Stimulated activated naive CD8-positive, alpha-beta T cell treated with anti-CD3 and anti-CD28 coated beads, Interleukin-15, Interleukin-2, amounts not matched to agents 100 ng/mL and 50 ng/mL, for 24 hours (primary cell): ENCODE data around the gene LAMA2.

Experiments
- H3K27ac Mint-ChIP-seq: one replicate; pipeline ENCODE4 v1.8.0; 2021; ENCODE audit warnings: mild to moderate bottlenecking, mixed read lengths
- H3K27me3 Mint-ChIP-seq: one replicate; pipeline ENCODE4 v1.8.0; 2021; ENCODE audit warnings: mixed read lengths
- H3K36me3 Mint-ChIP-seq: one replicate; pipeline ENCODE4 v1.8.0; 2021; ENCODE audit warnings: low read depth, mixed read lengths
- H3K4me1 Mint-ChIP-seq: one replicate; pipeline ENCODE4 v1.8.0; 2021; ENCODE audit warnings: low read depth, mixed read lengths
- H3K4me3 Mint-ChIP-seq: one replicate; pipeline ENCODE4 v1.8.0; 2021; ENCODE audit warnings: mild to moderate bottlenecking, mixed read lengths
- H3K9me3 Mint-ChIP-seq: one replicate; pipeline ENCODE4 v1.8.0; 2021; ENCODE audit warnings: mixed read lengths

LAMA2 gene

DNA sequence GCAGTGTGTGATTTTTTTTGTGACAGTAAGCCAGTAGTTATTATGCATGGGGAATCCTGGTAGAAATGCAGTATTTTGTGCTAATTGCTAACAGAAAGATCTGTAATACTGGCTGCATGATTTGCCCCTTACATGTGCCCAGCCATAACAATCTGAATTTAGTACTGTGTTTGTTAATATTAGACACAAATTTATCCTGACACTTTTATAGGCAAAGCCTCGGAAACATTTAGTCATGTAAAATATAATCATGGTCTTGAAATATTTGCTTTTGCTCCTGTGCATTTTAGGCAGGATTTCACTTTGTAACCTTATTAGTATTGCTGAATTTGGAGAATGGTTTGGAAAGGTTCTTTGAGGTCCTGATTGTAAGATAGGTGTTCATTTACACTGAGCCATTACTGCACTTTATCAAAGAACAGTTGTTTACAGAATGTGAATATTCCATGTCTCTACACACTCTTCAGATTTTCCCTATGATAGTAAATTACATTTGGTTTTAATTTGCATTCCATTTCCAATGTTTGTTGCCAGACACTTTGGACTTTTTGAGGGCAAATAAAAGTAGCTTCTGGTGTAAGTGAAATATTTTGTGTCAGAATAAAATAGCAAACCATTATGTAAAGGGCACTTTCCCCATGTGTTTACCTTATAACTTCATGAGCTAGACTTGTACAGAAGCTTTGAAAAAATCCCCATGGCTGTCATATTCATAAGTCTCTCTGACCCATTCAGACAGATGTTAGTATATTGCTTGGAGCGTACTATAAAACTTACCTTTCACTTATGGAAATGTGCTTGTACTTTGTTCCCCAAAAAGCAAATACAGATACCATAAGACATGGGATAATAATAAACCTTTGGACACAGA, 477.1 kb downstream of the LAMA2 start:
- Mint-ChIP-seq H3K4me1 (peaks cover 3% of the 10 kb centered on the region), H3K4me3 (no peak overlapping the region), H3K27ac (no peak overlapping the region), H3K9me3 (no peaks in the 10 kb centered on the region), H3K36me3 (no peaks in the 10 kb centered on the region), H3K27me3 (peaks cover 26% of the 10 kb centered on the region)

DNA sequence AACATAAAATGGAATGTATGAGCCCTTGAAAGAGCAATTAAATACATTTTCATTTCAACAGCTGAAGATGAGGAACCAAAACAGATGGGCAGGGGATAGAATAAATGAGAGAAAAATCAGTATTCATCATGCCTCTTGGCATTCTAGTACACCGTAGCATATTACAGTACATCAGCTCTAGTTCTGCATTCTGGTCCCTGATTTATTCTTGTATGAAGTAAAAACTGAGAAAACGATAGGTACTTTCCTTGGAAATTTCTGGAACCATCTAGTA, 477.7 kb downstream of the LAMA2 start:
- H3K27me3 Mint-ChIP-seq: peaks cover 26% of the 10 kb centered on the region
- no peak overlapping the region for H3K4me3 Mint-ChIP-seq
- no peaks in the 10 kb centered on the region for H3K36me3 Mint-ChIP-seq
- H3K27ac Mint-ChIP-seq: no peak overlapping the region
- no peaks in the 10 kb centered on the region for H3K9me3 Mint-ChIP-seq
- peaks cover 3% of the 10 kb centered on the region for H3K4me1 Mint-ChIP-seq

DNA sequence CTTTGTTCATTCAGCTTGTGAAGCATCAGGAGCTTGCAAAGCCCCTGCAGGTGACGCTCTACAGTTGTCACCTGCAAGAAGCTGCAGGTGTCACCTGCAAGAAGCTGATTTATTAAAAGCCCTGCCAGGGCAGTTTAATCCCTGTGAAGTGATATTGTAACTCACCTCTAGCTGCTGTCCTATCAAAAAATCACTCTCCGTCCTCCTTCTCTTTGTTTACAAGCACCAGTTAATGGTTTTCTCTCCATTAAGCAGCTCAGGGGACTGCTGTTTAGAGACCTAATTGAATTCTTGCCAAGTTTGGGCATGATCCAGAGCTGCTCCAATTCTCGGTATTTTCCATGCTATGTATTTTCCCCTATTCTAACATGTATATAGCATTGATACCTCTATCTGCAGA, 481.1 kb downstream of the LAMA2 start:
- Mint-ChIP-seq H3K27ac (no peak overlapping the region), H3K9me3 (no peaks in the 10 kb centered on the region), H3K4me3 (no peak overlapping the region), H3K4me1 (peaks cover 4% of the 10 kb centered on the region), H3K27me3 (peaks cover 19% of the 10 kb centered on the region), H3K36me3 (no peaks in the 10 kb centered on the region)

DNA sequence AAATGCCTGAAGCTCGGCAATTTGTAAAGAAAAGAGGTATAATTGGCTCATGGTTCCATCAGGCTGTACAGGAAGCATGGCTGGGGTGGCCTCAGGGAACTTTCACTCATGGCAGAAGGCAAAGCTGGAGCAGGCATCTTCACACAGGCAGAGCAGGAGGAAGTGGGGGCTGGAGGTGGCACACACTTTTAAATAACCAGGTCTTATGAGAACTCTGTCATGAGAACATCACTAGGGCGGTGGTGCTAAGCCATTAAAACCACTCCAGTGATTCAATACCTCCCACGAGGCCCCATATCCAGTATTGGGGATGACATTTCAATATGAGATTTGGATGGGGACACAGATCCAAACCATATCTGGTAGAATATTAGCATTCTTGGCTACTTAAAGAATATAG, 481.8 kb downstream of the LAMA2 start:
- H3K27me3 Mint-ChIP-seq: peaks cover 14% of the 10 kb centered on the region
- peaks cover 12% of the 10 kb centered on the region for H3K4me1 Mint-ChIP-seq
- no peaks in the 10 kb centered on the region for H3K9me3 Mint-ChIP-seq
- no peak overlapping the region for H3K4me3 Mint-ChIP-seq
- no peak overlapping the region for H3K27ac Mint-ChIP-seq
- no peaks in the 10 kb centered on the region for H3K36me3 Mint-ChIP-seq

DNA sequence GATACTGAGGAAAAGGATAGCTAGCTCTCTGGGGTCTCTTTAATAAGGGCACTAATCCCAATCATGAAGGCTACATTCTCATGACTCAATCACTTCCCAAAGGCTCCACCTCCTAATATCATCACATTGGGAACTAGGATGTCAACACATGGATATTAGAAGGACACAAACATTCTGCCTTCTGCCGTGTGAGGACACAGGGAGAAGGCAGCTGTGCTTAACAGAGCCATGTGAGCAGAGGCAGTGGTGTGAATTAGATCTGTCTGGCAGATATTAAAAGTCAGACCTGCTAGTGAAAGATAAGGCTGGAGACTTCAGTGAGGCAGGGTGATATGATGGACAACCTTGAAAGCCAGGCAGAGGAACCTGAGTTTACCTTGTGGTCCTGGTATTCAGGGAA, 485.1 kb downstream of the LAMA2 start:
- H3K4me1 Mint-ChIP-seq: peaks cover 19% of the 10 kb centered on the region
- H3K27ac Mint-ChIP-seq: no peak overlapping the region

DNA sequence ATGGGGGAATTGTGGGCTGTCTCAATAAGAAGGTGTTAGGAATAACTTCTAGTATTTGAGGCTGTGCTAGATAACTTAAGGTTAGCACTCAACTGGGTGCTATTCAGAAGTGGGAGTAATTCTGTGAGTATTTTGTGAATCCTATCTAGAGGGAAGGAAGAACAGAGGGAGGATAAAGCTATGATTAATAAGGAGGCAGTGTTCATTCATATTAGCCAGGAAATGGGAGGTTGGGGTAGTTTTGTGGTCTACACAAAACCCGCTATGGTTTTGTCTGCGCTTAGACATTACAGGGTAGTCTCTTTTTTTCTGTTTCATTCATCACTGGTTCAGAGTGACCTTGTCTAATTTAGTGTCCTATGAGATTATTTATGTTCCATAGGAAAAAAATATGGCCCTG, 486.0 kb downstream of the LAMA2 start:
- Mint-ChIP-seq H3K4me3 (no peak overlapping the region), H3K27ac (peak overlapping the region; percentile 5), H3K9me3 (no peaks in the 10 kb centered on the region), H3K4me1 (peaks cover 19% of the 10 kb centered on the region), H3K27me3 (peaks cover 4% of the 10 kb centered on the region), H3K36me3 (no peaks in the 10 kb centered on the region)

More for the DNA sequence above, 485.1 kb downstream of the LAMA2 start:
- H3K36me3 Mint-ChIP-seq: no peaks in the 10 kb centered on the region
- peaks cover 4% of the 10 kb centered on the region for H3K27me3 Mint-ChIP-seq
- no peak overlapping the region for H3K4me3 Mint-ChIP-seq
- H3K9me3 Mint-ChIP-seq: no peaks in the 10 kb centered on the region

DNA sequence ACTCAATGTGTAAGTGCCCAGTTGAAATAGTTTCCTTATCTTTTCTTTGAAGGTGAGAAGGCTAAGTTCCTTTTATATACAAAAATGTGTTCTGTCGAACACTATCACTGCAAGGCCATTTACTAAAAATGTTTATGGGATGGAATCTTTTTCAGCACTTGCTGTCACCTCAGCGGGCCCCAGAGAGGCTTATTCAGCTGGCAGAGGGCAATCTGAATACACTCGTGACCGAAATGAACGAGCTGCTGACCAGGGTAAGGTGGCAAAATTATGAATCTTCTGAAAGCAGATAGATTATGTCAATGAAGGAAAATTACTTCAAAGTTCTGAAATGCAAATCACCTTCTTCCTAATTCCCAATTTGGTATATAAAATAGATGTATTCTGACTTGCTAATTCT, 486.8 kb downstream of the LAMA2 start:
- no peaks in the 10 kb centered on the region for H3K36me3 Mint-ChIP-seq
- no peak overlapping the region for H3K4me3 Mint-ChIP-seq

DNA sequence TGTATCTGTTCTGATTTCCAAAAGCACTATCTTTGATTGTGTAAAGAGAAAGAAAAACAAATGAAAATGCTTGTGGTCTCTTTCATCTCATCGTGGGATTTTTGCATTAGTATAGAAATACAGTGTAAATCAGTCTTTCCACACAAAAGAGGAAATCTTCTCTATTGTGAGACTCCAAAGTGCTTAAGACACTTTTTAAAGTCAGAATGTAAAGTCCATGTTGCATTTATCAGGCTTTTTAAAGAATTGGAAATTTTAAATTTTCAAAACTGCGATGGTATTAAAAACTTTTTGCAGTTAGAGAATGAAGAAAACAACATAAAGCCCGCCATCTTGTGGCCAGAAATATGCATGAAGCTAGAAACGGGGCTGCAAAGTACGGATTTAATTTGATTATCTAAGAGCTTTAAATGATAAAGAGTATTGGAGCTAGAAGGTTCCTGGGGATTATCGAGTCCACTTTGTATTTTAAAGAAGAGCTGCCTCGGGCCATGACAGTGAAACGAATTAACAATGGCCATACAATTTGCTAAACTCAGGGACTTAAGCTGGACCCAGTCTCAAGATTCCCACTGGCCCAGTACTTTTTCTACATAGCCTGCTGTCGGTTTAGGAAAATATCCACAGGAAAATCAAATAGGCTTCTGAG, 487.5 kb downstream of the LAMA2 start:
- Mint-ChIP-seq H3K36me3 (no peaks in the 10 kb centered on the region), H3K27me3 (peaks cover 4% of the 10 kb centered on the region), H3K9me3 (no peaks in the 10 kb centered on the region), H3K4me3 (no peak overlapping the region), H3K4me1 (peaks cover 19% of the 10 kb centered on the region), H3K27ac (no peak overlapping the region)

More for the DNA sequence above, 486.8 kb downstream of the LAMA2 start:
- Mint-ChIP-seq H3K4me1 (peaks cover 19% of the 10 kb centered on the region), H3K9me3 (no peaks in the 10 kb centered on the region), H3K27ac (no peak overlapping the region), H3K27me3 (peaks cover 4% of the 10 kb centered on the region)

DNA sequence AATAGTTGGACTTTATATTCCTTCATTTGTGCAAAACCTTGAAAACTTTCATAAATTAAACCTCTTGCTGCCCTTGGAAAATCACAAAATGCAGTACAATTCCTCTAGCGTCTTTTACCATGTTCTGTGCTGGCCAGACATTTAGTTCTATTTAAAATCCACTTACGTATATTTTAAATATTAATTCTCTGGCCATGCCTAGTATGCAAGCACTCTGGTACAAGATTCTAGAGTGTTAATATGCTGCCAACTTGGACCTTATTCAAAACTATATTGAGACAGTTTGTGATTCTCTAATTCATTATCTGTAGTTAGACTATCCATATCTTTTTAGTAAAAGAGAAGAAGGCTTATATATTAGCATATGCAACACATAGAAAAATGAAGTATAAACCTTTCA, 498.9 kb downstream of the LAMA2 start:
- Mint-ChIP-seq H3K4me3 (no peak overlapping the region), H3K27ac (no peak overlapping the region), H3K9me3 (no peaks in the 10 kb centered on the region), H3K27me3 (peaks cover 27% of the 10 kb centered on the region), H3K36me3 (no peaks in the 10 kb centered on the region), H3K4me1 (no peaks in the 10 kb centered on the region)

DNA sequence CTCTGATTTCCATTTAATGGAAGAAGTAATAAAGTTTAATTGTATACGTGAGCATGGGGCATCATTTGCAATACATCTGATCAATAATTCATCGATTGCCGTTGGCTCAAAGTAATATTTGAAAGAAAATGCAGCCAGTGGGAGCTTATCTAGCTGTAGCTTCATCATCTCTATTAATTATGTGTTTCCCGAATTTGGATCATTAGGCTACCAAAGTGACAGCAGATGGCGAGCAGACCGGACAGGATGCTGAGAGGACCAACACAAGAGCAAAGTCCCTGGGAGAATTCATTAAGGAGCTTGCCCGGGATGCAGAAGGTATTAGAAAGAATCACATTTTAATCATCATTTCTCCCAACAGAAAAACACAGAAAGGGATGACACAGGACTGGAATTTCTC, 500.0 kb downstream of the LAMA2 start:
- Mint-ChIP-seq H3K36me3 (no peaks in the 10 kb centered on the region), H3K27me3 (peaks cover 24% of the 10 kb centered on the region), H3K4me3 (no peak overlapping the region), H3K9me3 (no peaks in the 10 kb centered on the region), H3K27ac (no peak overlapping the region), H3K4me1 (no peaks in the 10 kb centered on the region)

DNA sequence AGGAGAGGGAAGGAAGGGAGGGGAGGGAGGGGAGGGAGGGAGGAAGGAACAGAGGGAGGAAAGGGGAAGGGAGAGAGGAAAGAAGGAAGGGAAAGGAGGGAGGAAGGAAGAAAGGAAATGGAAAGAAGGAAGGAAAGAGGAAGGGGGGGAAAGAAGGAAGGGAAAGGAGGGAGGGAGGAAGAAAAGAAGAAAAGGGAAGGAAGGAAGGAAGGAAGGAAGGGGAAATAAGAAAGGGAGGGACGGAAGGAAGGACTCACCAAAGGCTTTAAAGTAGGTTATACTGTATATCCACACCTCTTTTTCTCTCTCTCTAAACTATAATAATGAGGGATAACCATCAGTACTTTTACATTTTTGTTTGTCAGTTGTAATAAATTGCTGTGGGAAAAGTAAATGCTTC, 502.2 kb downstream of the LAMA2 start:
- no peaks in the 10 kb centered on the region for H3K4me1 Mint-ChIP-seq
- no peaks in the 10 kb centered on the region for H3K9me3 Mint-ChIP-seq
- peaks cover 17% of the 10 kb centered on the region for H3K27me3 Mint-ChIP-seq
- no peaks in the 10 kb centered on the region for H3K36me3 Mint-ChIP-seq
- H3K27ac Mint-ChIP-seq: no peak overlapping the region
- H3K4me3 Mint-ChIP-seq: no peak overlapping the region

DNA sequence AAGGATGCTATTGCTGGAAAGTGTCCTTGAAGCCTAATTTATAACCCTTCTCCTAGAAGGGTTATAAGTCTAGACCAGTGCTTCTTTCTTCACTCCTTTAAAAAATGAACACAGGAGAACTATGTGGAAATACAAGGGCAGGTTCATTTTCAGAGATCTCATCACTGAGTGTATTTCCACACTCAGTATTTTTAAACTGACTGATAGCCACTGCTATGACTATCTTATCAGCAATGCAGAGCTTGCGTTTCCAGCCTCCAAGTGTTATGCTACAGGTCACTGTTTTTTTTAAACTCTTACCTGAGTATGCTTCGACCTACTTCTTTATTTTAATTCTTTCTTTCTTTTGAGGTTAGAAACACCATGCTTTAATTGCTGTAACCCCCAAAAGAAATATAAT, 508.0 kb downstream of the LAMA2 start:
- Mint-ChIP-seq H3K9me3 (no peaks in the 10 kb centered on the region), H3K36me3 (no peaks in the 10 kb centered on the region), H3K4me1 (no peaks in the 10 kb centered on the region), H3K27ac (no peak overlapping the region), H3K27me3 (peaks cover 18% of the 10 kb centered on the region), H3K4me3 (no peak overlapping the region)

DNA sequence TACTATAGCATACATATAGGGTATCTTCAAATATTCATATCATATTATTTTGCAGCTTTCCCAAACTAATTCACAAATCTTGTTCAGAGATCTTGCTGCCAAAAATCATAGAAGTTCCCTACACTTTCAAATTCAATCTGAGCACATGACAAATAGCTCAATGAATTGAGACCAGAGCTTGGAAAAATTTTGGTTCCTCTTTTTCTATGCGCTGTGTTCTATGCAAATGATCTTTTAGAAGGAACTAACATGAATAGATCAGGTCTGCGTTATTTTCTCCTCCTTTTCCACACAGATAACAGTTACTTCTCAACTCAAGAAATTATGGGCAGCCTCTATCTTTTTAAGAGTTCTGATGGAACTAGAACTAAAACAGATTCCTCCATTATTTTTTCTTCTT, 510.7 kb downstream of the LAMA2 start:
- Mint-ChIP-seq H3K9me3 (no peaks in the 10 kb centered on the region), H3K27me3 (peaks cover 21% of the 10 kb centered on the region), H3K36me3 (no peaks in the 10 kb centered on the region), H3K27ac (no peak overlapping the region), H3K4me1 (no peaks in the 10 kb centered on the region), H3K4me3 (no peak overlapping the region)

DNA sequence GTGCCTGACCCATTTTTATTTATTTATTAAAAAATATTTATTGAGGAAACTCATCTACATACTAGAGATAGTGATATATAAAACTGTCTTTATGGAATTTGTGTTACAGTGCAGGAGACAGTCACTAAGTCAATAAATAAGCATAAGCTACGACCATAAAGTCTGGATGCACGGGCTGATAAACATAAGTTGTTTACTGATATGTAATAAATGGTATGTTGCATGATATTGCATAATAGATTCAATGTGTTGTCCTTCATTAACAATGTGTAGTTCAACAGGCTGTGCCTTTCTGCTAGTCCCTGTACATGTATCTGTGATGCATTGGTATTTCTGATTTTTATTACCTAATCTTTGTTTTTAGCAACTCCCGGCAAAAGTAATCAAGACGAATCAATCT, 515.8 kb downstream of the LAMA2 start:
- H3K4me3 Mint-ChIP-seq: no peak overlapping the region
- peaks cover 25% of the 10 kb centered on the region for H3K27me3 Mint-ChIP-seq
- no peaks in the 10 kb centered on the region for H3K36me3 Mint-ChIP-seq
- no peaks in the 10 kb centered on the region for H3K4me1 Mint-ChIP-seq
- no peaks in the 10 kb centered on the region for H3K9me3 Mint-ChIP-seq
- H3K27ac Mint-ChIP-seq: no peak overlapping the region

DNA sequence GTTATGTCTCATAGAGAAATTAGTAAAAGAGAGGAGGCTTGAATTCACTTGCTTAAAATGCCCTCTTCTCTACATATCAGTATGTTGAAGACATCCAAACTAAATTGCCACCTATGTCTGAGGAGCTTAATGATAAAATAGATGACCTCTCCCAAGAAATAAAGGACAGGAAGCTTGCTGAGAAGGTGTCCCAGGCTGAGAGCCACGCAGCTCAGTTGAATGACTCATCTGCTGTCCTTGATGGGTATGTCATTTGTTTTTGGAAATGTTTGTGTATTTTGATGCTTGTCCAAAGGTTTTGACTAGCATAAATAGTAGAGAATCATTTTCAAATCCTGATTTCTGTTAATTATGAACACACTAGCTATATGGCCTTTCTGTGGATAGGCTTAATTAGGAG, 519.3 kb downstream of the LAMA2 start:
- H3K4me3 Mint-ChIP-seq: no peak overlapping the region
- peaks cover 18% of the 10 kb centered on the region for H3K27me3 Mint-ChIP-seq
- no peaks in the 10 kb centered on the region for H3K36me3 Mint-ChIP-seq
- H3K27ac Mint-ChIP-seq: no peak overlapping the region
- no peaks in the 10 kb centered on the region for H3K9me3 Mint-ChIP-seq
- H3K4me1 Mint-ChIP-seq: no peaks in the 10 kb centered on the region

DNA sequence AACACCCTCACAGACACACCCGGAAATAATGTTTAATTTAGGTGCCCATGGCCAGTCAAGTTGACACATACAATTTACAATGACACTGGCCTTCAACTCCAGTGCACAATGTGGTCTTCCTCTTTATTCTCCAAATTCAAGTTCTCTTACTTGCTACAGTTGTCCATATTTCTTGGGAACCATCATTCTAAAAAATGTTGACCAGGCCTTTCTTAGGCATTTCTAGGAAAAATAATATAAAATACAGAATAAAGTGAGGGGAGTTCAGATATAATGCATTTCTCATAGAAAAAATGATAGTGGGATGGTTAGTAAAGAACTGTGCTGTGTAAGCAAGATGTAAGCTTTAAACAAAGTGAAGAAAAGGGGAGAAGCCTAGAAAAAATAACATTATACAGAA, 528.2 kb downstream of the LAMA2 start:
- H3K27ac Mint-ChIP-seq: no peak overlapping the region
- H3K36me3 Mint-ChIP-seq: no peaks in the 10 kb centered on the region
- H3K27me3 Mint-ChIP-seq: no peaks in the 10 kb centered on the region
- H3K4me1 Mint-ChIP-seq: no peaks in the 10 kb centered on the region
- H3K4me3 Mint-ChIP-seq: no peak overlapping the region
- H3K9me3 Mint-ChIP-seq: peaks cover 3% of the 10 kb centered on the region
